Naive thymus-derived CD4-positive, alpha-beta T cell (primary cell): ENCODE results near the gene CD160. TPM values are rescaled to one million over a fixed set of nuclear protein-coding genes. Genes with fewer than 3 reads are reported as not detected.
"Not testable (repeated sequence)": the region's sequence is repeated elsewhere in the genome, so short reads cannot be mapped to it uniquely, and the experiment has no call there.

ENCODE experiments used
- ATAC-seq: fragments of 150-1000 bp; cut with Tn5 transposase; 2 replicates; pipeline ENCODE4 v1.10.0; 2021; ENCODE audit warnings: mild to moderate bottlenecking, moderate library complexity
- CTCF ChIA-PET: fragments of 350-600 bp; sonication (Branson Sonifier 250); formaldehyde crosslinking; loops from one replicate; lab custom pipeline; 2021; ENCODE audit warnings: antibody characterized with exemption; lab: Charles Lee
- POLR2A ChIA-PET: fragments of 350-600 bp; sonication (Branson Sonifier 250); formaldehyde crosslinking; loops from one replicate; lab custom pipeline; 2021; ENCODE audit warnings: antibody characterized with exemption, inconsistent platforms; lab: Charles Lee
- DNase-seq, 9 donors: peaks; one replicate each; pipeline versions ENCODE4 v3.0.0 to v3.0.0-alpha.2; 2020 to 2022; ENCODE audit warnings: mixed read lengths in 1 of 9
- H3K27ac ChIP-seq: one replicate; pipeline ENCODE4 v1.7.0; 2013; ENCODE audit warnings: mild to moderate bottlenecking, low read depth, low read length, moderate library complexity
- H3K27me3 ChIP-seq, 2 donors: one replicate each; pipeline ENCODE4 v1.7.0; 2013; ENCODE audit warnings: low read length in 2 of 2, mild to moderate bottlenecking in 2 of 2, moderate library complexity in 2 of 2; ENCODE audit not compliant: control insufficient read depth in 2 of 2, insufficient read depth in 2 of 2
- H3K36me3 ChIP-seq, 3 experiments: 1 replicate in 2 of 3; 2 replicates in 1 of 3; pipeline ENCODE4 v1.7.0; 2013; ENCODE audit warnings: low read length in 3 of 3, mild to moderate bottlenecking in 3 of 3, moderate library complexity in 1 of 3; ENCODE audit not compliant: insufficient read depth in 3 of 3, control insufficient read depth in 2 of 3
- H3K4me1 ChIP-seq, 2 donors: one replicate each; pipeline ENCODE4 v1.7.0; 2013; ENCODE audit warnings: low read length in 2 of 2, mild to moderate bottlenecking in 2 of 2, moderate library complexity in 1 of 2; ENCODE audit not compliant: control insufficient read depth in 2 of 2, insufficient read depth in 2 of 2
- H3K4me3 ChIP-seq: 2 replicates; pipeline ENCODE4 v1.7.0; 2013; ENCODE audit warnings: mild to moderate bottlenecking, low read length
- H3K9me3 ChIP-seq, 3 experiments: 1 replicate in 2 of 3; 2 replicates in 1 of 3; pipeline ENCODE4 v1.7.0; 2013; ENCODE audit warnings: low read length in 3 of 3; ENCODE audit not compliant: control insufficient read depth in 2 of 3
- H3K27ac Mint-ChIP-seq, 9 donors: one replicate each; pipeline ENCODE4 v1.8.0; 2020 to 2022; ENCODE audit warnings: mixed read lengths in 9 of 9, mild to moderate bottlenecking in 8 of 9, moderate library complexity in 5 of 9, inconsistent platforms in 2 of 9
- H3K27me3 Mint-ChIP-seq, 5 donors: one replicate each; pipeline ENCODE4 v1.8.0; 2021 to 2022; ENCODE audit warnings: mixed read lengths in 5 of 5, mild to moderate bottlenecking in 1 of 5
- H3K36me3 Mint-ChIP-seq, 5 donors: one replicate each; pipeline ENCODE4 v1.8.0; 2020 to 2022; ENCODE audit warnings: mixed read lengths in 5 of 5, mild to moderate bottlenecking in 3 of 5, inconsistent platforms in 1 of 5
- H3K4me1 Mint-ChIP-seq, 7 donors: one replicate each; pipeline ENCODE4 v1.8.0; 2020 to 2022; ENCODE audit warnings: mixed read lengths in 7 of 7, mild to moderate bottlenecking in 3 of 7, inconsistent platforms in 1 of 7
- H3K4me3 Mint-ChIP-seq, 10 donors: one replicate each; pipeline ENCODE4 v1.8.0; 2020 to 2022; ENCODE audit warnings: mild to moderate bottlenecking in 10 of 10, mixed read lengths in 10 of 10, moderate library complexity in 6 of 10, inconsistent platforms in 2 of 10
- H3K9me3 Mint-ChIP-seq, 11 donors: one replicate each; pipeline ENCODE4 v1.8.0; 2020 to 2022; ENCODE audit warnings: mixed read lengths in 11 of 11, mild to moderate bottlenecking in 4 of 11, inconsistent platforms in 1 of 11, moderate library complexity in 1 of 11
- intact Hi-C, 2 donors: fragments of 100-400 bp; cut with micrococcal nuclease; formaldehyde crosslinking; loops; one replicate each; pipeline ENCODE4 v1.15.1; 2023
- polyA plus RNA-seq, 2 donors: library from polyadenylated mRNA; unstranded; fragments of 300-500 nt; fragmentation: Illumina TruSeq; gene quantifications; one replicate each; pipeline ENCODE4 v1.2.3, GENCODE V29; 2021
- total RNA-seq, 6 experiments: library from RNA in 5 of 6; stranded (reverse) in 5 of 6; gene quantifications; 1 replicate in 5 of 6; 2 replicates in 1 of 6; pipeline ENCODE4 v1.2.3 and lab custom pipeline; 2021 to 2026

CD160 gene
- total and polyA plus RNA-seq, 7 experiments from 2014 or later: 0.15 to 12.0 (median 0.34) TPM; not detected in 2

DNA sequence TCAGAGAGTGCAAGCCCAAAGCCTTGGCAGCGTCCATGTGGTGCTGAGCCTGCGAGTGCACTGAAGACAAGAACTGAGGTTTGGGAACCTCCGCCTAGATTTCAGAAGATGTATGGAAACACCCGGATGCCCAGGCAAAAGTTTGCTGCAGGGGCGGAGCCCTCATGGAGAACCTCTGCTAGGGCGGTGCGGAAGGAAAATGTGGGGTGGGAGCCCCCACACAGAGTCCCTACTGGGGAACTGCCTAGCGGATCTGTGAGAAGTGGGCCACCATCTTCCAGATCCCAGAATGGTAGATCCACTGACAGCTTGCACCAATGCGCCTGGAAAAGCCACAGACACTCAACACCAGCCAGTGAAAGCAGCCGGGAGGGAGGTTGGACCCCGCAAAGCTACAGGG, 42.2 kb downstream of the CD160 start:
- H3K27ac Mint-ChIP-seq, CTCF ChIA-PET, H3K4me3 ChIP-seq, H3K4me3 Mint-ChIP-seq, H3K4me1 ChIP-seq, H3K27me3 Mint-ChIP-seq, ATAC-seq, H3K27me3 ChIP-seq, H3K9me3 ChIP-seq, intact Hi-C loops, POLR2A ChIA-PET, DNase-seq, H3K4me1 Mint-ChIP-seq, H3K27ac ChIP-seq: not testable (repeated sequence)
- peaks cover 7 to 51% (median 45%) of the 10 kb centered on the region in 5 donors for H3K36me3 Mint-ChIP-seq
- H3K36me3 ChIP-seq: peaks cover 0 to 16% (median 0%) of the 10 kb centered on the region in 3 experiments
- H3K9me3 Mint-ChIP-seq: peaks cover 0 to 13% (median 0%) of the 10 kb centered on the region in 11 donors

GRCh38 chr1:145762001-145762400, 42.7 kb downstream of the CD160 start:
- H3K9me3 ChIP-seq, H3K4me3 Mint-ChIP-seq, intact Hi-C loops, H3K27ac Mint-ChIP-seq, ATAC-seq, H3K27me3 ChIP-seq, H3K27ac ChIP-seq, POLR2A ChIA-PET, H3K27me3 Mint-ChIP-seq, CTCF ChIA-PET, H3K4me1 Mint-ChIP-seq, H3K4me1 ChIP-seq, DNase-seq, H3K4me3 ChIP-seq: not testable (repeated sequence)
- Mint-ChIP-seq H3K36me3 (peaks cover 7 to 49% (median 45%) of the 10 kb centered on the region in 5 donors), H3K9me3 (peaks cover 0 to 13% (median 0%) of the 10 kb centered on the region in 11 donors)
- H3K36me3 ChIP-seq: peaks cover 0 to 16% (median 0%) of the 10 kb centered on the region in 3 experiments

DNA sequence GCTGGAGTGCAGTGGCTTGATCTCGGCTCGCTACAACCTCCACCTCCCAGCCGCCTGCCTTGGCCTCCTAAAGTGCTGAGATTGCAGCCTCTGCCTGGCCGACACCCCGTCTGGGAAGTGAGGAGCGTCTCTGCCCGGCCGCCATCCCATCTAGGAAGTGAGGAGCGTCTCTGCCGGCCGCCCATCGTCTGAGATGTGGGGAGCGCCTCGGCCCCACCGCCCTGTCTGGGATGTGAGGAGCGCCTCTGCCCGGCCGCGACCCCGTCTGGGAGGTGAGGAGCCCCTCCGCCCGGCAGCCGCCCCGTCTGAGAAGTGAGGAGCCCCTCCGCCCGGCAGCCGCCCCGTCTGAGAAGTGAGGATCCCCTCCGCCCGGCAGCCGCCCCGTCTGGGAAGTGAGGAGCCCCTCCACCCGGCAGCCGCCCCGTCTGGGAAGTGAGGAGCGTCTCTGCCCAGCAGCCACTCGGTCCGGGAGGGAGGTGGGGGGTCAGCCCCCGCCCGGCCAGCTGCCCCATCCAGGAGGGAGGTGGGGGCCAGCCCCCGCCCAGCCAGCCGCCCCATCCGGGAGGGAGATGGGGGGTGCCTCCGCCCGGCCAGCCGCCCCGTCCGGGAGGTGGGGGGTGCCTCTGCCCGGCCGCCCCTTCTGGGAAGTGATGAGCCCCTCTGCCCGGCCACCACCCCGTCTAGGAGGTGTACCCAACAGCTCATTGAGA, 45.1 kb downstream of the CD160 start:
- H3K9me3 ChIP-seq, H3K27ac ChIP-seq, CTCF ChIA-PET, H3K4me1 ChIP-seq, H3K4me3 ChIP-seq, H3K4me3 Mint-ChIP-seq, ATAC-seq, H3K27me3 ChIP-seq, DNase-seq, POLR2A ChIA-PET, H3K27me3 Mint-ChIP-seq, intact Hi-C loops, H3K27ac Mint-ChIP-seq, H3K4me1 Mint-ChIP-seq: not testable (repeated sequence)
- H3K36me3 ChIP-seq: peaks cover 0 to 23% (median 0%) of the 10 kb centered on the region in 3 experiments
- Mint-ChIP-seq H3K36me3 (peaks cover 7 to 45% (median 44%) of the 10 kb centered on the region in 5 donors), H3K9me3 (peaks cover 0 to 13% (median 0%) of the 10 kb centered on the region in 11 donors)

GRCh38 chr1:145765127-145765526, 45.8 kb downstream of the CD160 start:
- H3K9me3 ChIP-seq, CTCF ChIA-PET, H3K27ac ChIP-seq, H3K27me3 ChIP-seq, H3K27me3 Mint-ChIP-seq, POLR2A ChIA-PET, H3K4me3 ChIP-seq, H3K4me1 ChIP-seq, H3K4me1 Mint-ChIP-seq, DNase-seq, ATAC-seq, H3K27ac Mint-ChIP-seq, H3K4me3 Mint-ChIP-seq, intact Hi-C loops: not testable (repeated sequence)
- H3K36me3 ChIP-seq: peaks cover 0 to 21% (median 0%) of the 10 kb centered on the region in 3 experiments
- peaks cover 7 to 44% (median 40%) of the 10 kb centered on the region in 5 donors for H3K36me3 Mint-ChIP-seq
- peaks cover 0 to 13% (median 0%) of the 10 kb centered on the region in 11 donors for H3K9me3 Mint-ChIP-seq

DNA sequence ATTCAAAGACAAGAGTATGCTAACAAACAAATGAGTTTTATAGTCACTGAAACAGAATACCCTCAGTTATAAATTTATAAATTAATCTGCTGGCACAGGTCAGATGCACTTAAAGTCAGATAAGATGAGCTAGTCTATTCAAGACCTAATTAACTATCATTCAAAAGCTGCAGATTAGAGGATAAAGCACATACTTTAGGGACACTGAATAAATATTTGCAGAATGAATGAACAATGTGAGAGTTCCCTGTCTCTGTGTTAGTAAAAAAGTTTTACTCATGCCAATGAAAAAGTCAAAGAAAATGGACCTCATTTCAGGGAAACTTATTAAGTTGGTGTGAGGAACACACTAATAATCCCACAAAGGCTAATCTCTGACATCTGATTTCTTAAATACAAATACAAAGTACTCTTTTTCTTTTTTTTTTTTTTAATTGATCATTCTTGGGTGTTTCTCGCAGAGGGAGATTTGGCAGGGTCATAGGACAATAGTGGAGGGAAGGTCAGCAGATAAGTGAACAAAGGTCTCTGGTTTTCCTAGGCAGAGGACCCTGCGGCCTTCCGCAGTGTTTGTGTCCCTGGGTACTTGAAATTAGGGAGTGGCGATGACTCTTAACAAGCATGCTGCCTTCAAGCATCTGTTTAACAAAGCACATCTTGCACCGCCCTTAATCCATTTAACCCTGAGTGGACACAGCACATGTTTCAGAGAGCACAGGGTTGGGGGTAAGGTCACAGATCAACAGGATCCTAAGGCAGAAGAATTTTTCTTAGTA, 46.5 kb downstream of the CD160 start:
- H3K9me3 Mint-ChIP-seq, intact Hi-C loops, ATAC-seq, CTCF ChIA-PET, H3K4me3 Mint-ChIP-seq, H3K4me3 ChIP-seq, H3K4me1 Mint-ChIP-seq, DNase-seq, H3K27ac Mint-ChIP-seq, H3K9me3 ChIP-seq, POLR2A ChIA-PET, H3K27me3 Mint-ChIP-seq, H3K27me3 ChIP-seq, H3K4me1 ChIP-seq, H3K27ac ChIP-seq: not testable (repeated sequence)
- peaks cover 0 to 23% (median 0%) of the 10 kb centered on the region in 3 experiments for H3K36me3 ChIP-seq
- peaks cover 3 to 42% (median 36%) of the 10 kb centered on the region in 5 donors for H3K36me3 Mint-ChIP-seq

DNA sequence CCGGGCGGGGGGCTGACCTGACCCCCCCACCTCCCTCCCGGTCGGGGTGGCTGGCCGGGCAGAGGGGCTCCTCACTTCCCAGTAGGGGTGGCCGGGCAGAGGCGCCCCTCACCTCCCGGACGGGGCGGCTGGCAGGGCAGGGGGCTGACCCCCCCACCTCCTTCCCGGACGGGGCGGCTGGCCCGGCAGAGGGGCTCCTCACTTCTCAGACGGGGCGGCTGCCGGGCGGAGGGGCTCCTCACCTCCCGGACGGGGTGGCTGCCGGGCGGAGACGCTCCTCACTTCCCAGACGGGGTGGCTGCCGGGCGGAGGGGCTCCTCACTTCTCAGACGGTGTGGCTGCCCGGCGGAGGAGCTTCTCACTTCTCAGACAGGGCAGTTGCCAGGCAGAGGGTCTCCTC, 47.6 kb downstream of the CD160 start:
- H3K4me3 Mint-ChIP-seq, H3K27ac ChIP-seq, H3K9me3 Mint-ChIP-seq, POLR2A ChIA-PET, intact Hi-C loops, H3K4me1 Mint-ChIP-seq, H3K27me3 Mint-ChIP-seq, ATAC-seq, H3K4me1 ChIP-seq, H3K4me3 ChIP-seq, H3K9me3 ChIP-seq, CTCF ChIA-PET, H3K27ac Mint-ChIP-seq, DNase-seq, H3K27me3 ChIP-seq: not testable (repeated sequence)
- peaks cover 0 to 48% (median 36%) of the 10 kb centered on the region in 5 donors for H3K36me3 Mint-ChIP-seq
- H3K36me3 ChIP-seq: peaks cover 0 to 25% (median 0%) of the 10 kb centered on the region in 3 experiments
